Measurements from ENCODE around the gene NPY1R. TPM values are rescaled to one million over a fixed set of nuclear protein-coding genes. Genes with fewer than 3 reads are reported as not detected.

Gene NPY1R
- total RNA-seq, 1 experiment from 2014 or later: 0.41 TPM

GRCh38 chr4:163372029-163372428 lies 39.6 kb upstream of the NPY1R start:
- H3K27me3 ChIP-seq (ENCODE audit: insufficient read depth, low read depth): no peaks in the 10 kb centered on the region
- no peaks in the 10 kb centered on the region for H3K4me1 ChIP-seq (replicated peaks; ENCODE audit: insufficient read depth)
- no peaks in the 10 kb centered on the region for H4K20me1 ChIP-seq (ENCODE audit: insufficient read depth)
- no peaks in the 10 kb centered on the region for H3F3A ChIP-seq (ENCODE audit: insufficient read depth, low read depth)
- no peak overlapping the region for H3K4me2 ChIP-seq
- no peak for DNase-seq
- H3K36me3 ChIP-seq (ENCODE audit: low read depth): no peaks in the 10 kb centered on the region
- intact Hi-C loops (cut with micrococcal nuclease; ENCODE audit: unreplicated experiment): no loop called here
- no peaks in the 10 kb centered on the region for H3K9me3 ChIP-seq (ENCODE audit: insufficient read depth, low read depth)
- POLR2A ChIA-PET (ENCODE audit: unreplicated experiment): no interaction called here
- no peak overlapping the region for H3K4me3 ChIP-seq
- H3K79me2 ChIP-seq (ENCODE audit: low read depth): no peaks in the 10 kb centered on the region
- TF ChIP-seq CTCF (conservative IDR thresholded peaks at IDR 0.05) (no peak), EZH2 (IDR thresholded peaks at IDR 0.05; ENCODE audit: low read depth) (no peak)
- no peak overlapping the region for H2AFZ ChIP-seq
- no peaks in the 10 kb centered on the region for H3K9me2 ChIP-seq (ENCODE audit: insufficient read depth)
- BruUV-seq (replicated peaks): no TSS peak
- H3K27ac ChIP-seq: no peak overlapping the region
- CTCF ChIA-PET: no interaction called here

- no peak for DNase-seq
- CTCF ChIA-PET: no interaction called here
- no peaks in the 10 kb centered on the region for H4K20me1 ChIP-seq (ENCODE audit: insufficient read depth)
- POLR2A ChIA-PET (ENCODE audit: unreplicated experiment): no interaction called here
- H3K36me3 ChIP-seq (ENCODE audit: low read depth): no peaks in the 10 kb centered on the region
- H3K9me2 ChIP-seq (ENCODE audit: insufficient read depth): no peaks in the 10 kb centered on the region
- intact Hi-C loops (cut with micrococcal nuclease; ENCODE audit: unreplicated experiment): no loop called here
- no TSS peak for BruUV-seq (replicated peaks)
- H3K27ac ChIP-seq: no peak overlapping the region
- TF ChIP-seq CTCF (conservative IDR thresholded peaks at IDR 0.05) (no peak), EZH2 (IDR thresholded peaks at IDR 0.05; ENCODE audit: low read depth) (no peak)
- H3K4me1 ChIP-seq (replicated peaks; ENCODE audit: insufficient read depth): no peaks in the 10 kb centered on the region
- no peaks in the 10 kb centered on the region for H3K79me2 ChIP-seq (ENCODE audit: low read depth)
- H3K4me2 ChIP-seq: no peak overlapping the region
- H3K9me3 ChIP-seq (ENCODE audit: insufficient read depth, low read depth): no peaks in the 10 kb centered on the region
- H3F3A ChIP-seq (ENCODE audit: insufficient read depth, low read depth): no peaks in the 10 kb centered on the region
- no peaks in the 10 kb centered on the region for H3K27me3 ChIP-seq (ENCODE audit: insufficient read depth, low read depth)
- no peak overlapping the region for H2AFZ ChIP-seq
- no peak overlapping the region for H3K4me3 ChIP-seq
Observed at GRCh38 chr4:163367651-163368050, 35.3 kb upstream of the NPY1R start.

- H3F3A ChIP-seq (ENCODE audit: insufficient read depth, low read depth): no peaks in the 10 kb centered on the region
- no peaks in the 10 kb centered on the region for H3K79me2 ChIP-seq (ENCODE audit: low read depth)
- ChIA-PET CTCF (no interaction called here), POLR2A (ENCODE audit: unreplicated experiment) (no interaction called here)
- no peaks in the 10 kb centered on the region for H3K27me3 ChIP-seq (ENCODE audit: insufficient read depth, low read depth)
- H3K36me3 ChIP-seq (ENCODE audit: low read depth): no peaks in the 10 kb centered on the region
- H3K4me2 ChIP-seq: no peak overlapping the region
- DNase-seq: no peak
- no peaks in the 10 kb centered on the region for H3K4me1 ChIP-seq (replicated peaks; ENCODE audit: insufficient read depth)
- H3K9me3 ChIP-seq (ENCODE audit: insufficient read depth, low read depth): no peaks in the 10 kb centered on the region
- no peak overlapping the region for H3K4me3 ChIP-seq
- BruUV-seq (replicated peaks): no TSS peak
- H2AFZ ChIP-seq: no peak overlapping the region
- intact Hi-C loops (cut with micrococcal nuclease; ENCODE audit: unreplicated experiment): no loop called here
- no peaks in the 10 kb centered on the region; the same call in 1 of the 2 replicates for H4K20me1 ChIP-seq (ENCODE audit: insufficient read depth)
- H3K9me2 ChIP-seq (ENCODE audit: insufficient read depth): no peaks in the 10 kb centered on the region
- no peak overlapping the region for H3K27ac ChIP-seq
- no peak for TF ChIP-seq CTCF (conservative IDR thresholded peaks at IDR 0.05)
- no peak for TF ChIP-seq EZH2 (IDR thresholded peaks at IDR 0.05; ENCODE audit: low read depth)
Observed at GRCh38 chr4:163356104-163356503, 23.7 kb upstream of the NPY1R start.
